HEK293 (cell line): ENCODE measurements around the gene ACVR1C.

Experiments
- CTCF ChIA-PET: fragments of 350-600 bp; formaldehyde crosslinking; extraction: SDS; loops from one replicate; lab custom pipeline; 2021; ENCODE audit warnings: antibody characterized with exemption; lab: Yijun Ruan, JAX
- POLR2A ChIA-PET: fragments of 300-600 bp; formaldehyde crosslinking; extraction: SDS; loops from one replicate; lab custom pipeline; 2020; ENCODE audit warnings: antibody characterized with exemption, inconsistent platforms; lab: Yijun Ruan, JAX
- H3K27ac ChIP-seq: fragments of 200-500 bp; sonication (Bioruptor generic); 2 replicates; pipeline ENCODE4 v1.5.1; 2014; ENCODE audit warnings: low read depth, low read length, control low read depth, inconsistent platforms; ENCODE audit errors: extremely low read depth
- H3K36me3 ChIP-seq, 2 experiments: fragments of 200-500 bp in 1 of 2; sonication (Bioruptor generic) in 1 of 2; 1 replicate in 1 of 2; 2 replicates in 1 of 2; pipeline ENCODE4 v1.5.1; 2014 to 2017; ENCODE audit warnings: inconsistent platforms in 2 of 2, low read length in 2 of 2; ENCODE audit not compliant: control insufficient read depth in 2 of 2, insufficient read depth in 1 of 2
- H3K4me1 ChIP-seq: fragments of 200-500 bp; sonication (Bioruptor generic); 2 replicates; pipeline ENCODE4 v1.5.1; 2014; ENCODE audit warnings: mild to moderate bottlenecking, low read length, inconsistent platforms; ENCODE audit not compliant: control insufficient read depth, insufficient read depth
- H3K4me3 ChIP-seq: 2 replicates; pipeline ENCODE4 v1.5.1; 2011; ENCODE audit warnings: low read depth, mild to moderate bottlenecking, control low read depth, low read length, moderate library complexity
- H3K9me3 ChIP-seq: fragments of 200-500 bp; sonication (Bioruptor generic); 2 replicates; pipeline ENCODE4 v1.5.1; 2014; ENCODE audit warnings: low read depth, low read length, inconsistent platforms; ENCODE audit not compliant: control insufficient read depth, insufficient read depth
- KLF16 ChIP-seq: fragments of 450-650 bp; formaldehyde crosslinking; IDR thresholded peaks from 2 replicates; pipeline ENCODE4 v1.5.1; 2017; ENCODE audit warnings: missing biosample characterization, missing genetic modification characterization
- PRDM10 ChIP-seq: fragments of 450-650 bp; formaldehyde crosslinking; IDR thresholded peaks from 2 replicates; pipeline ENCODE4 v1.5.1; 2016; ENCODE audit warnings: missing biosample characterization, missing genetic modification characterization
- REPIN1 ChIP-seq: fragments of 450-650 bp; formaldehyde crosslinking; IDR thresholded peaks from 2 replicates; pipeline ENCODE4 v1.5.1; 2017; ENCODE audit warnings: missing biosample characterization, missing genetic modification characterization, low read depth
- TRIM28 ChIP-seq: IDR thresholded peaks from 2 replicates; pipeline ENCODE4 v1.6.1; 2011; ENCODE audit warnings: low read length, control low read depth, borderline replicate concordance
- ZFHX2 ChIP-seq: fragments of 450-650 bp; formaldehyde crosslinking; conservative IDR thresholded peaks from 2 replicates; pipeline ENCODE4 v1.5.1; 2016; ENCODE audit warnings: missing biosample characterization, missing genetic modification characterization
- ZNF148 ChIP-seq: fragments of 450-650 bp; formaldehyde crosslinking; IDR thresholded peaks from 2 replicates; pipeline ENCODE4 v1.5.0; 2017; ENCODE audit warnings: missing biosample characterization, missing genetic modification characterization, borderline replicate concordance
- ZNF18 ChIP-seq: fragments of 450-650 bp; formaldehyde crosslinking; IDR thresholded peaks from 2 replicates; pipeline ENCODE4 v1.5.1; 2016; ENCODE audit warnings: missing biosample characterization, missing genetic modification characterization
- ZNF214 ChIP-seq: fragments of 450-650 bp; formaldehyde crosslinking; IDR thresholded peaks from 2 replicates; pipeline ENCODE4 v1.5.1; 2017; ENCODE audit warnings: missing biosample characterization, mild to moderate bottlenecking, missing genetic modification characterization, borderline replicate concordance
- ZNF248 ChIP-seq: fragments of 450-650 bp; formaldehyde crosslinking; IDR thresholded peaks from 2 replicates; pipeline ENCODE4 v1.5.1; 2017; ENCODE audit warnings: missing biosample characterization, missing genetic modification characterization
- ZNF560 ChIP-seq: fragments of 450-650 bp; formaldehyde crosslinking; IDR thresholded peaks from 2 replicates; pipeline ENCODE4 v1.5.1; 2017; ENCODE audit warnings: missing biosample characterization, missing genetic modification characterization, borderline replicate concordance
- TF ChIP-seq, protein P1 (sequence below): fragments of 450-650 bp; formaldehyde crosslinking; conservative IDR thresholded peaks from 2 replicates; pipeline ENCODE4 v1.5.1; 2016; ENCODE audit warnings: low read depth, missing biosample characterization, missing genetic modification characterization
- TF ChIP-seq, protein P2 (sequence below): fragments of 450-650 bp; formaldehyde crosslinking; IDR thresholded peaks from 2 replicates; pipeline ENCODE4 v1.5.1; 2016; ENCODE audit warnings: missing biosample characterization, missing genetic modification characterization

ACVR1C gene

DNA sequence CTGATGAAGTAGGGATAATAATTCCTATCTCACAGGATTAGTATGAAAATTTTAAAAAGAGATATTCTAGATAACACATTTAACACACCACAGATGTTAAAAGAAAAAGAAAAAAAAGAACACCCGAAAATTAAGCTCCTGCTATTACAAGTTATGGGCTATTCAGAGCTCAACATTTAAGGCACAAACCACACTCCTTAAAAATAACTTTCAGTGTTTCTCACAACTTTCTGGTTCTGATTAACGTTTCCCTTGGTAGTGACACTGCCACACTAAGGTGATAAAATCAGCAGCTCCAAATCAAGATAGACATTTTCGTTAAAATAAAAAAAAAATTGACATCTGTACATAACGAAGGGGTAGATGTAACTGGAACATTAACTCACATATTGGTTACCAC lies 26.9 kb downstream of the ACVR1C start (continued):
- TF ChIP-seq ZNF18 (tag by site-specific recombination) (no peak), REPIN1 (tag by site-specific recombination) (no peak), PRDM10 (no peak)
- TF ChIP-seq, protein P1, sequence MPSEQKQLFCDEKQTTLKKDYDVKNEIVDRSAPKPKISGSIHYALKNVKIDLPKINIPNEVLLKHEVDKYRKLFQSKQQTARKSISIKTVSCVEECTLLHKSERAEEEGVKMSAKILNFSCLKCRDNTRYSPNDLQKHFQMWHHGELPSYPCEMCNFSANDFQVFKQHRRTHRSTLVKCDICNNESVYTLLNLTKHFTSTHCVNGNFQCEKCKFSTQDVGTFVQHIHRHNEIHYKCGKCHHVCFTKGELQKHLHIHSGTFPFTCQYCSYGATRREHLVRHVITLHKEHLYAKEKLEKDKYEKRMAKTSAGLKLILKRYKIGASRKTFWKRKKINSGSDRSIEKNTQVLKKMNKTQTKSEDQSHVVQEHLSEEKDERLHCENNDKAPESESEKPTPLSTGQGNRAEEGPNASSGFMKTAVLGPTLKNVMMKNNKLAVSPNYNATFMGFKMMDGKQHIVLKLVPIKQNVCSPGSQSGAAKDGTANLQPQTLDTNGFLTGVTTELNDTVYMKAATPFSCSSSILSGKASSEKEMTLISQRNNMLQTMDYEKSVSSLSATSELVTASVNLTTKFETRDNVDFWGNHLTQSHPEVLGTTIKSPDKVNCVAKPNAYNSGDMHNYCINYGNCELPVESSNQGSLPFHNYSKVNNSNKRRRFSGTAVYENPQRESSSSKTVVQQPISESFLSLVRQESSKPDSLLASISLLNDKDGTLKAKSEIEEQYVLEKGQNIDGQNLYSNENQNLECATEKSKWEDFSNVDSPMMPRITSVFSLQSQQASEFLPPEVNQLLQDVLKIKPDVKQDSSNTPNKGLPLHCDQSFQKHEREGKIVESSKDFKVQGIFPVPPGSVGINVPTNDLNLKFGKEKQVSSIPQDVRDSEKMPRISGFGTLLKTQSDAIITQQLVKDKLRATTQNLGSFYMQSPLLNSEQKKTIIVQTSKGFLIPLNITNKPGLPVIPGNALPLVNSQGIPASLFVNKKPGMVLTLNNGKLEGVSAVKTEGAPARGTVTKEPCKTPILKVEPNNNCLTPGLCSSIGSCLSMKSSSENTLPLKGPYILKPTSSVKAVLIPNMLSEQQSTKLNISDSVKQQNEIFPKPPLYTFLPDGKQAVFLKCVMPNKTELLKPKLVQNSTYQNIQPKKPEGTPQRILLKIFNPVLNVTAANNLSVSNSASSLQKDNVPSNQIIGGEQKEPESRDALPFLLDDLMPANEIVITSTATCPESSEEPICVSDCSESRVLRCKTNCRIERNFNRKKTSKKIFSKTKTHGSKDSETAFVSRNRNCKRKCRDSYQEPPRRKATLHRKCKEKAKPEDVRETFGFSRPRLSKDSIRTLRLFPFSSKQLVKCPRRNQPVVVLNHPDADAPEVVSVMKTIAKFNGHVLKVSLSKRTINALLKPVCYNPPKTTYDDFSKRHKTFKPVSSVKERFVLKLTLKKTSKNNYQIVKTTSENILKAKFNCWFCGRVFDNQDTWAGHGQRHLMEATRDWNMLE (tag by site-specific recombination), result no peak

GRCh38 chr2:157596992-157597681 lies 31.5 kb downstream of the ACVR1C start:
- ChIA-PET CTCF (interaction anchor here (0.5 to 1.1 kb wide), 4 partner anchors 74 to 162 kb away, joined by 3 read pairs; no protein-coding TSS in a partner anchor), POLR2A (no interaction called here)
- H3K4me3 ChIP-seq, result no peak overlapping the region
- H3K27ac ChIP-seq, result no peak overlapping the region
- H3K36me3 ChIP-seq, result no peaks in the 10 kb centered on the region
- no peaks in the 10 kb centered on the region for H3K4me1 ChIP-seq
- H3K9me3 ChIP-seq, result no peaks in the 10 kb centered on the region
- TF ChIP-seq, protein P2, sequence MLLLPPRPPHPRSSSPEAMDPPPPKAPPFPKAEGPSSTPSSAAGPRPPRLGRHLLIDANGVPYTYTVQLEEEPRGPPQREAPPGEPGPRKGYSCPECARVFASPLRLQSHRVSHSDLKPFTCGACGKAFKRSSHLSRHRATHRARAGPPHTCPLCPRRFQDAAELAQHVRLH (tag by site-specific recombination), result no peak
- TF ChIP-seq ZNF248 (tag by site-specific recombination) (no peak), ZNF148 (tag by site-specific recombination) (no peak), ZNF214 (no peak), KLF16 (tag by site-specific recombination) (no peak), TRIM28 (no peak), ZFHX2 (no peak), ZNF560 (tag by site-specific recombination) (no peak)
- TF ChIP-seq, protein P1 (tag by site-specific recombination), result no peak
